OCI-LY1 (cell line): ENCODE measurements around the gene ZNF747.

Experiments used
- H2AFZ ChIP-seq: fragments of 200-600 bp; sonication (generic), shearing (Covaris generic); 2 replicates; pipeline ENCODE4 v1.6.0; 2014; ENCODE audit warnings: antibody characterized with exemption, mild to moderate bottlenecking, low read length
- H3F3A ChIP-seq: fragments of 200-600 bp; sonication (generic), shearing (Covaris generic); 2 replicates; pipeline ENCODE4 v1.6.0; 2014; ENCODE audit warnings: mild to moderate bottlenecking, antibody characterized with exemption, low read length, moderate library complexity; ENCODE audit not compliant: insufficient read depth
- H3K27ac ChIP-seq: fragments of 200-600 bp; sonication (generic); 2 replicates; pipeline ENCODE4 v1.5.1; 2014; ENCODE audit warnings: low read length, mixed run types, mild to moderate bottlenecking, low read depth; ENCODE audit not compliant: poor library complexity, severe bottlenecking
- H3K27me3 ChIP-seq: fragments of 200-600 bp; sonication (generic); 2 replicates; pipeline ENCODE4 v1.6.0; 2014; ENCODE audit warnings: antibody characterized with exemption, mild to moderate bottlenecking, low read length, moderate library complexity; ENCODE audit not compliant: insufficient read depth
- H3K36me3 ChIP-seq: fragments of 200-600 bp; sonication (generic); 2 replicates; pipeline ENCODE4 v1.6.1; 2014; ENCODE audit warnings: mild to moderate bottlenecking, antibody characterized with exemption, low read length, moderate library complexity, mixed read lengths; ENCODE audit not compliant: insufficient read depth
- H3K4me1 ChIP-seq: fragments of 200-600 bp; sonication (generic); 2 replicates; pipeline ENCODE4 v1.5.1; 2014; ENCODE audit warnings: mild to moderate bottlenecking, low read length, moderate library complexity; ENCODE audit not compliant: insufficient read depth, severe bottlenecking
- H3K4me2 ChIP-seq: fragments of 200-600 bp; sonication (generic), shearing (Covaris generic); 2 replicates; pipeline ENCODE4 v1.6.1; 2014; ENCODE audit warnings: low read length
- H3K4me3 ChIP-seq: fragments of 200-600 bp; sonication (generic); 2 replicates; pipeline ENCODE4 v1.5.1; 2014; ENCODE audit warnings: low read length, low read depth, mild to moderate bottlenecking, mixed read lengths; ENCODE audit not compliant: poor library complexity, severe bottlenecking
- H3K79me2 ChIP-seq: fragments of 200-600 bp; shearing (Covaris generic); 2 replicates; pipeline ENCODE4 v1.6.1; 2016; ENCODE audit warnings: mixed run types, low read length, mixed read lengths; ENCODE audit not compliant: insufficient read depth
- H3K9ac ChIP-seq: fragments of 200-600 bp; sonication (generic), shearing (Covaris generic); 2 replicates; pipeline ENCODE4 v1.6.1; 2014; ENCODE audit warnings: mild to moderate bottlenecking, low read length, mixed read lengths
- H3K9me2 ChIP-seq: fragments of 200-600 bp; sonication (generic), shearing (Covaris generic); 2 replicates; pipeline ENCODE4 v1.6.1; 2014; ENCODE audit warnings: low read depth, mild to moderate bottlenecking, low read length, mixed read lengths
- H3K9me3 ChIP-seq: fragments of 200-600 bp; shearing (Covaris generic); 2 replicates; pipeline ENCODE4 v1.6.1; 2014; ENCODE audit warnings: low read length, mixed read lengths
- H4K20me1 ChIP-seq: fragments of 200-600 bp; sonication (generic), shearing (Covaris generic); 2 replicates; pipeline ENCODE4 v1.6.0; 2016; ENCODE audit warnings: mild to moderate bottlenecking, low read length; ENCODE audit not compliant: insufficient read depth
- CTCF ChIP-seq: fragments of 200-600 bp; sonication (generic), shearing (Covaris generic); IDR thresholded peaks from 2 replicates; pipeline ENCODE4 v1.5.1; 2017; ENCODE audit warnings: mild to moderate bottlenecking, antibody characterized with exemption, low read length, moderate library complexity, mixed read lengths
- EZH2 ChIP-seq: fragments of 200-600 bp; sonication (generic), shearing (Covaris generic); IDR thresholded peaks from 2 replicates; pipeline ENCODE4 v1.8.0; 2017; ENCODE audit warnings: borderline replicate concordance, mixed run types, mild to moderate bottlenecking, antibody characterized with exemption, low read length, moderate library complexity, mixed read lengths

Gene ZNF747

GRCh38 chr16:30569746-30570635 lies 35.3 kb upstream of the ZNF747 start:
- no peak overlapping the region for H2AFZ ChIP-seq
- no peaks in the 10 kb centered on the region for H3K36me3 ChIP-seq
- no peaks in the 10 kb centered on the region for H3K9me3 ChIP-seq
- no peak overlapping the region for H3K9ac ChIP-seq
- no peak overlapping the region for H3K4me2 ChIP-seq
- H3K4me1 ChIP-seq = peaks cover 50% of the 10 kb centered on the region
- H3K27ac ChIP-seq = no peak overlapping the region
- no peaks in the 10 kb centered on the region for H3K27me3 ChIP-seq
- H4K20me1 ChIP-seq = no peaks in the 10 kb centered on the region
- H3K79me2 ChIP-seq = peaks cover 20% of the 10 kb centered on the region
- no peaks in the 10 kb centered on the region for H3F3A ChIP-seq
- no peak for TF ChIP-seq CTCF
- TF ChIP-seq EZH2 = no peak
- H3K9me2 ChIP-seq = no peaks in the 10 kb centered on the region
- no peak overlapping the region for H3K4me3 ChIP-seq

- H3K27ac ChIP-seq = no peak overlapping the region
- no peaks in the 10 kb centered on the region for H3K36me3 ChIP-seq
These were observed 34.6 kb upstream of the ZNF747 start for GRCh38 chr16:30569281-30569680.

GRCh38 chr16:30567991-30568638 lies 33.5 kb upstream of the ZNF747 start:
- Histone ChIP-seq H4K20me1 (no peaks in the 10 kb centered on the region), H3K9me3 (no peaks in the 10 kb centered on the region), H3K4me3 (no peak overlapping the region), H3K79me2 (peaks cover 6% of the 10 kb centered on the region; the same call in 1 of the 2 replicates), H3K36me3 (no peaks in the 10 kb centered on the region), H3K9ac (no peak overlapping the region), H3K4me2 (no peak overlapping the region), H3K27ac (peak overlapping the region; percentile 27), H3F3A (no peaks in the 10 kb centered on the region), H2AFZ (no peak overlapping the region), H3K27me3 (no peaks in the 10 kb centered on the region), H3K4me1 (peaks cover 31% of the 10 kb centered on the region), H3K9me2 (no peaks in the 10 kb centered on the region)
- TF ChIP-seq CTCF = no peak
- no peak for TF ChIP-seq EZH2

More at GRCh38 chr16:30569281-30569680, 34.6 kb upstream of the ZNF747 start:
- Histone ChIP-seq H3K4me1 (peaks cover 43% of the 10 kb centered on the region), H3K79me2 (peaks cover 13% of the 10 kb centered on the region), H3K9me3 (no peaks in the 10 kb centered on the region), H3K4me3 (no peak overlapping the region), H3K9ac (no peak overlapping the region), H4K20me1 (no peaks in the 10 kb centered on the region), H3K9me2 (no peaks in the 10 kb centered on the region), H3F3A (no peaks in the 10 kb centered on the region), H2AFZ (no peak overlapping the region), H3K27me3 (no peaks in the 10 kb centered on the region), H3K4me2 (no peak overlapping the region)
- TF ChIP-seq EZH2 (no peak), CTCF (no peak)
